Hypothalamus (tissue), 51 donors: Measurements from ENCODE around the gene OSBPL10.
"Not testable (repeated sequence)": the region's sequence is repeated elsewhere in the genome, so short reads cannot be mapped to it uniquely, and the experiment has no call there.

Experiments used
- DNase-seq, 51 donors: peaks; one replicate each; lab custom pipeline; 2025; lab: John Stamatoyannopoulos, UW

The OSBPL10 gene

GRCh38 chr3:31723701-31724100, 257.4 kb downstream of the OSBPL10 start:
- DNase-seq: no peak

GRCh38 chr3:31721676-31722075, 259.4 kb downstream of the OSBPL10 start:
- DNase-seq: no peak

- DNase-seq: no peak
Observed at GRCh38 chr3:31714495-31715280, 266.4 kb downstream of the OSBPL10 start.

GRCh38 chr3:31713816-31714215, 267.2 kb downstream of the OSBPL10 start:
- DNase-seq: no peak

- no peak for DNase-seq
Observed at GRCh38 chr3:31710123-31710803, 270.8 kb downstream of the OSBPL10 start.

- no peak for DNase-seq
Observed at GRCh38 chr3:31709526-31709925, 271.5 kb downstream of the OSBPL10 start.

- DNase-seq: peak in 1 of 51 donors; percentile 57
Observed at GRCh38 chr3:31709005-31709404, 272.1 kb downstream of the OSBPL10 start.

GRCh38 chr3:31707286-31707685, 273.8 kb downstream of the OSBPL10 start:
- DNase-seq: no peak

- DNase-seq: no peak
Observed at GRCh38 chr3:31705736-31706135, 275.3 kb downstream of the OSBPL10 start.

GRCh38 chr3:31704591-31705179, 276.4 kb downstream of the OSBPL10 start:
- DNase-seq: peak in 3 of 51 donors; percentile 2 to 46 (median 9)

- DNase-seq: no peak
Observed at GRCh38 chr3:31704156-31704555, 276.9 kb downstream of the OSBPL10 start.

GRCh38 chr3:31701286-31701685, 279.8 kb downstream of the OSBPL10 start:
- DNase-seq: no peak

GRCh38 chr3:31699309-31699953, 281.6 kb downstream of the OSBPL10 start:
- DNase-seq: no peak

- DNase-seq: no peak
Observed at GRCh38 chr3:31696815-31697548, 284.1 kb downstream of the OSBPL10 start.

GRCh38 chr3:31696009-31696297, 285.1 kb downstream of the OSBPL10 start:
- no peak for DNase-seq

GRCh38 chr3:31695280-31696008, 285.6 kb downstream of the OSBPL10 start:
- no peak for DNase-seq

- DNase-seq: no peak
Observed at GRCh38 chr3:31693346-31693745, 287.7 kb downstream of the OSBPL10 start.

- no peak for DNase-seq
Observed at GRCh38 chr3:31692751-31693150, 288.3 kb downstream of the OSBPL10 start.

GRCh38 chr3:31690771-31691170, 290.3 kb downstream of the OSBPL10 start:
- DNase-seq: no peak

GRCh38 chr3:31689523-31689922, 291.5 kb downstream of the OSBPL10 start:
- DNase-seq: not testable (repeated sequence)
